GM18951 (cell line): ENCODE measurements around the gene PTCHD1.

Experiments used
- POLR2A ChIP-seq: IDR thresholded peaks from 4 replicates; pipeline ENCODE4 v1.6.1; 2011; ENCODE audit warnings: mild to moderate bottlenecking; ENCODE audit not compliant: insufficient read length, insufficient read depth; ENCODE audit errors: extremely low read depth
- in situ Hi-C: fragments of 300-500 bp; cut with MboI; formaldehyde crosslinking; loops from one replicate; pipeline ENCODE4 v1.12.0; 2022; ENCODE audit warnings: low sequenced_read_pairs, mixed read lengths, inconsistent platforms; ENCODE audit not compliant: unreplicated experiment

The PTCHD1 gene

GRCh38 chrX:23392195-23392594, 57.5 kb downstream of the PTCHD1 start:
- in situ Hi-C loops: no loop called here
- no peak for TF ChIP-seq POLR2A

- in situ Hi-C loops: no loop called here
- no peak for TF ChIP-seq POLR2A
Observed at GRCh38 chrX:23394421-23394820, 59.8 kb downstream of the PTCHD1 start.

- in situ Hi-C loops: no loop called here
- no peak for TF ChIP-seq POLR2A
Observed at GRCh38 chrX:23396263-23396662, 61.6 kb downstream of the PTCHD1 start.

- in situ Hi-C loops: no loop called here
- TF ChIP-seq POLR2A: no peak
Observed at GRCh38 chrX:23398570-23398969, 63.9 kb downstream of the PTCHD1 start.

- no peak for TF ChIP-seq POLR2A
- in situ Hi-C loops: no loop called here
Observed at GRCh38 chrX:23403849-23404248, 69.2 kb downstream of the PTCHD1 start.

GRCh38 chrX:23422912-23423311, 88.3 kb downstream of the PTCHD1 start:
- in situ Hi-C loops: no loop called here
- TF ChIP-seq POLR2A: no peak

GRCh38 chrX:23434356-23434884, 99.8 kb downstream of the PTCHD1 start:
- no peak for TF ChIP-seq POLR2A
- in situ Hi-C loops: no loop called here

GRCh38 chrX:23435108-23435507, 100.5 kb downstream of the PTCHD1 start:
- TF ChIP-seq POLR2A: no peak
- in situ Hi-C loops: no loop called here

GRCh38 chrX:23435575-23435974, 100.9 kb downstream of the PTCHD1 start:
- in situ Hi-C loops: no loop called here
- no peak for TF ChIP-seq POLR2A

GRCh38 chrX:23436875-23437274, 102.2 kb downstream of the PTCHD1 start:
- TF ChIP-seq POLR2A: no peak
- in situ Hi-C loops: no loop called here

- in situ Hi-C loops: no loop called here
- no peak for TF ChIP-seq POLR2A
Observed at GRCh38 chrX:23451266-23451665, 116.6 kb downstream of the PTCHD1 start.
